ENCODE results near the gene EPHB1. TPM values are rescaled to one million over a fixed set of nuclear protein-coding genes. Genes with fewer than 3 reads are reported as not detected.

Gene EPHB1
- total RNA-seq, 1 experiment from 2014 or later = 2.8 TPM

DNA sequence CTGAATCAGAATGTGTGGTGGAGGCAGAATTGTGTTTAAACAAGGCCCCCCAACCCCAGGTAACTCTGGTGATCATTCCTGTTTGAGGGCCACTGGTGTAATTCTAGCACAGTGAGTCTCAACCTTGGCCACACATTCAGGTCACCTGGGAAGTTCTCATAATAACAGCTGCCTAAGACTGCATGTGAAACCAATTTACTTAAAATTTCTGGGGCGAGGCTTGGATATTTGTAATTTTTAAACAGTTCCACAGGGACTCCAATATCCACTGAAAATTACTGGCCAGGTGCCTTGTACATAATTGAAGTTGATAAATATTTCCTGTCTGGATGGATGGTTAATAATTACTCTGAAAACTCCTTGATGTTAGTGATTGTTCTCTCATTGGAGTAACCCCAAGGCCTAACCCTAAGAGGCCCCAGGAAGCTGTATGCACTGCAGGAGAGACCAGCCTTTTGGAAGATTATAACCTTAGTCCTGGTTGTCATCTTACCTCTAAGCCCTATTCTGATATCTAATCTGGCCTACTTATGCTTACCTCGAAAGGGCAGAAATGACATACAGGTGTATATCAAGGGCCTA, 25.7 kb upstream of the EPHB1 start:
- H3K4me1 Mint-ChIP-seq = no peaks in the 10 kb centered on the region
- no peak overlapping the region for H3K56ac ChIP-seq (ENCODE audit: insufficient read length, low read depth, low read length)
- H2BK15ac ChIP-seq (ENCODE audit: low read depth, low read length) = no peak overlapping the region
- H4K8ac ChIP-seq (replicated peaks; ENCODE audit: insufficient read length, low read depth, low read length) = no peak overlapping the region
- no peak overlapping the region for H2AFZ ChIP-seq (ENCODE audit: low read length)
- no peaks in the 10 kb centered on the region for H3K27me3 ChIP-seq (ENCODE audit: insufficient read depth, low read length)
- H4K5ac ChIP-seq (ENCODE audit: insufficient read length, low read depth, low read length) = no peak overlapping the region
- no peaks in the 10 kb centered on the region for H3K36me3 Mint-ChIP-seq (ENCODE audit: insufficient read depth in 1 of 3, low read depth in 3 of 3)
- no peak overlapping the region for H3K4me2 ChIP-seq (ENCODE audit: insufficient read depth, insufficient read length, low read length)
- peaks cover 11% of the 10 kb centered on the region for H3K27me3 Mint-ChIP-seq (ENCODE audit: low read depth)
- no CpG with 5 or more reads among the region's 2 CpGs for WGBS (ENCODE audit: extremely low coverage, insufficient read length, low lambda C conversion rate)
- H2AK5ac ChIP-seq (ENCODE audit: insufficient read length, low read length) = no peak overlapping the region
- no peak for DNase-seq
- no peak overlapping the region for H3K4me3 Mint-ChIP-seq
- H3K4me1 ChIP-seq (ENCODE audit: insufficient read depth, low read length) = no peaks in the 10 kb centered on the region
- no peak overlapping the region for H3K14ac ChIP-seq (ENCODE audit: insufficient read depth, low read length)
- no peaks in the 10 kb centered on the region for H3K9me3 Mint-ChIP-seq
- H2BK12ac ChIP-seq (ENCODE audit: insufficient read length, low read depth, low read length) = no peak overlapping the region
- no peak overlapping the region for H2BK120ac ChIP-seq (ENCODE audit: low read depth, low read length, poor library complexity, severe bottlenecking)
- H3K79me1 ChIP-seq (ENCODE audit: insufficient read depth, low read depth, low read length, poor library complexity, severe bottlenecking) = no peaks in the 10 kb centered on the region
- no peaks in the 10 kb centered on the region for H3K9me3 ChIP-seq (ENCODE audit: control insufficient read depth, low read depth, low read length)
- no peak overlapping the region for H4K91ac ChIP-seq (ENCODE audit: insufficient read length, low read depth, low read length)
- no peaks in the 10 kb centered on the region for H4K20me1 ChIP-seq (ENCODE audit: control insufficient read depth, insufficient read depth, insufficient read length)
- H3K18ac ChIP-seq (ENCODE audit: insufficient read length, low read depth, low read length) = no peak overlapping the region
- H3K27ac ChIP-seq (ENCODE audit: insufficient read length, low read depth, low read length) = no peak overlapping the region
- no peak overlapping the region for H3T11ph ChIP-seq (ENCODE audit: low read length)
- no peak overlapping the region for H3K4ac ChIP-seq (ENCODE audit: low read depth, low read length)
- H3K23me2 ChIP-seq (ENCODE audit: insufficient read length, low read depth, low read length, poor library complexity, severe bottlenecking) = no peaks in the 10 kb centered on the region
- H3K27ac Mint-ChIP-seq = no peak overlapping the region
- no peak overlapping the region for H3K9ac ChIP-seq (ENCODE audit: extremely low read depth, insufficient read length, low read length)
- H2BK20ac ChIP-seq (ENCODE audit: low read depth, low read length, poor library complexity, severe bottlenecking) = no peak overlapping the region
- TF ChIP-seq, protein P1, sequence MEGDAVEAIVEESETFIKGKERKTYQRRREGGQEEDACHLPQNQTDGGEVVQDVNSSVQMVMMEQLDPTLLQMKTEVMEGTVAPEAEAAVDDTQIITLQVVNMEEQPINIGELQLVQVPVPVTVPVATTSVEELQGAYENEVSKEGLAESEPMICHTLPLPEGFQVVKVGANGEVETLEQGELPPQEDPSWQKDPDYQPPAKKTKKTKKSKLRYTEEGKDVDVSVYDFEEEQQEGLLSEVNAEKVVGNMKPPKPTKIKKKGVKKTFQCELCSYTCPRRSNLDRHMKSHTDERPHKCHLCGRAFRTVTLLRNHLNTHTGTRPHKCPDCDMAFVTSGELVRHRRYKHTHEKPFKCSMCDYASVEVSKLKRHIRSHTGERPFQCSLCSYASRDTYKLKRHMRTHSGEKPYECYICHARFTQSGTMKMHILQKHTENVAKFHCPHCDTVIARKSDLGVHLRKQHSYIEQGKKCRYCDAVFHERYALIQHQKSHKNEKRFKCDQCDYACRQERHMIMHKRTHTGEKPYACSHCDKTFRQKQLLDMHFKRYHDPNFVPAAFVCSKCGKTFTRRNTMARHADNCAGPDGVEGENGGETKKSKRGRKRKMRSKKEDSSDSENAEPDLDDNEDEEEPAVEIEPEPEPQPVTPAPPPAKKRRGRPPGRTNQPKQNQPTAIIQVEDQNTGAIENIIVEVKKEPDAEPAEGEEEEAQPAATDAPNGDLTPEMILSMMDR (conservative IDR thresholded peaks at IDR 0.05) = no peak
- H3K23ac ChIP-seq (ENCODE audit: insufficient read length, low read depth, low read length) = no peak overlapping the region
- no peak overlapping the region for H2BK5ac ChIP-seq (ENCODE audit: insufficient read length, low read length)
- H3K79me2 ChIP-seq (ENCODE audit: insufficient read depth, low read length) = no peaks in the 10 kb centered on the region

Data from H9 (cell line).